Astrocyte (in vitro differentiated cells and primary cell): ENCODE results near the gene NHLRC2. TPM values are rescaled to one million over a fixed set of nuclear protein-coding genes. Genes with fewer than 3 reads are reported as not detected.
A peak's percentile ranks its signal among the peaks of the same experiment; 100 is the strongest.

ENCODE experiments used
- DNase-seq: peaks from one replicate; pipeline ENCODE4 v3.0.0-alpha.2; 2010; ENCODE audit warnings: low read depth
- FAIRE-seq: peaks from 2 replicates; lab custom pipeline; 2011; peaks lifted over from hg19 to GRCh38; lab: Jason Lieb, UNC
- H2AFZ ChIP-seq: 2 replicates; pipeline ENCODE4 v1.6.0; 2012; ENCODE audit warnings: low read depth, low read length, inconsistent platforms
- H3K27ac ChIP-seq: 2 replicates; pipeline ENCODE4 v1.5.1; 2011; ENCODE audit warnings: low read depth, low read length, inconsistent platforms
- H3K27me3 ChIP-seq: 2 replicates; pipeline ENCODE4 v1.6.0; 2011; ENCODE audit warnings: low read length, inconsistent platforms; ENCODE audit not compliant: insufficient read depth
- H3K36me3 ChIP-seq: 2 replicates; pipeline ENCODE4 v1.5.1; 2011; ENCODE audit warnings: low read length, inconsistent platforms; ENCODE audit not compliant: insufficient read depth
- H3K4me1 ChIP-seq: 2 replicates; pipeline ENCODE4 v1.5.1; 2011; ENCODE audit warnings: low read length, inconsistent platforms; ENCODE audit not compliant: insufficient read depth
- H3K4me2 ChIP-seq: 2 replicates; pipeline ENCODE4 v1.6.0; 2012; ENCODE audit warnings: low read length, inconsistent platforms
- H3K4me3 ChIP-seq: 2 replicates; pipeline ENCODE4 v1.5.1; 2011; ENCODE audit warnings: low read depth, mild to moderate bottlenecking, low read length, inconsistent platforms; ENCODE audit not compliant: insufficient read depth
- H3K79me2 ChIP-seq: 2 replicates; pipeline ENCODE4 v1.6.0; 2012; ENCODE audit warnings: mild to moderate bottlenecking, low read length, inconsistent platforms; ENCODE audit not compliant: insufficient read depth
- H3K9ac ChIP-seq: 2 replicates; pipeline ENCODE4 v1.6.0; 2012; ENCODE audit warnings: mild to moderate bottlenecking, low read length, inconsistent platforms
- H3K9me3 ChIP-seq: 2 replicates; pipeline ENCODE4 v1.5.1; 2012; ENCODE audit warnings: low read depth, mild to moderate bottlenecking, low read length, inconsistent platforms; ENCODE audit not compliant: insufficient read depth
- H4K20me1 ChIP-seq: 2 replicates; pipeline ENCODE4 v1.6.0; 2012; ENCODE audit warnings: low read length, inconsistent platforms; ENCODE audit not compliant: insufficient read depth
- H3K27ac Mint-ChIP-seq: one replicate; pipeline ENCODE4 v1.8.0; 2021; ENCODE audit warnings: mild to moderate bottlenecking, mixed read lengths; ENCODE audit not compliant: unreplicated experiment
- H3K27me3 Mint-ChIP-seq: one replicate; pipeline ENCODE4 v1.8.0; 2021; ENCODE audit warnings: low read depth, mixed read lengths; ENCODE audit not compliant: unreplicated experiment
- H3K36me3 Mint-ChIP-seq: one replicate; pipeline ENCODE4 v1.8.0; 2021; ENCODE audit warnings: low read depth, mixed read lengths; ENCODE audit not compliant: unreplicated experiment
- H3K4me1 Mint-ChIP-seq: one replicate; pipeline ENCODE4 v1.8.0; 2021; ENCODE audit warnings: low read depth, mixed read lengths; ENCODE audit not compliant: unreplicated experiment
- H3K4me3 Mint-ChIP-seq: one replicate; pipeline ENCODE4 v1.8.0; 2021; ENCODE audit warnings: mild to moderate bottlenecking, moderate library complexity, mixed read lengths; ENCODE audit not compliant: unreplicated experiment
- H3K9me3 Mint-ChIP-seq: one replicate; pipeline ENCODE4 v1.8.0; 2021; ENCODE audit warnings: mild to moderate bottlenecking, mixed read lengths; ENCODE audit not compliant: unreplicated experiment
- EZH2 ChIP-seq: IDR thresholded peaks from 2 replicates; pipeline ENCODE4 v1.6.1; 2012; ENCODE audit warnings: mild to moderate bottlenecking, low read length, inconsistent platforms; ENCODE audit not compliant: insufficient read depth
- total RNA-seq: library from RNA; stranded (reverse); gene quantifications from 2 replicates; pipeline ENCODE4 v1.2.1, GENCODE V29; 2021
- TF ChIP-seq, protein P1 (sequence below): IDR thresholded peaks from 2 replicates; pipeline ENCODE4 v1.5.1; 2011; ENCODE audit warnings: low read depth, mild to moderate bottlenecking, inconsistent platforms, low read length, moderate library complexity; ENCODE audit not compliant: insufficient read depth

Gene NHLRC2
- total RNA-seq, 1 donor from 2014 or later, result 16.9 TPM

DNA sequence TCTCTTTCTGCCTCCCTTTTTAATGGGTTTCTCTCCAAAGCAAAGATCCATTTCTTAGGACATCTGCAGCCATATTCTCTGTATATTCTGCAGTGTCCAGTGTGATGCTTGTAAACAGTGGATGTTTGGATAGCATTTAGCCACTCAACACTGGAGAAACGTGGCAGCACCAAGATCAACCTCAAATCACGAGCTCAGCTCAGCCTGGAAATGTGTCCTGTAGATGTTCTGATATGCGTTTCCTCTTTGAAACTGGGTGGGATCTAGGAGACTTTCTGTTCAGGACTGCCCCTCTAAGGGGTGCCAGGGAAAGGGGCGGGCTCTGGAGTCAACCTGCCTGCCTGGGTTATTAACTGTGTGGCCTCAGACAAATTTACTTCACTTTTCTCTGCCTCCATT is 91.2 kb downstream of the NHLRC2 start:
- H2AFZ ChIP-seq, result no peak overlapping the region

GRCh38 chr10:113947184-113948041 is 93.0 kb downstream of the NHLRC2 start:
- Mint-ChIP-seq H3K4me3 (no peak overlapping the region), H3K9me3 (no peaks in the 10 kb centered on the region), H3K36me3 (no peaks in the 10 kb centered on the region), H3K4me1 (peaks cover 17% of the 10 kb centered on the region), H3K27me3 (peaks cover 7% of the 10 kb centered on the region), H3K27ac (no peak overlapping the region)
- Histone ChIP-seq H3K9me3 (no peaks in the 10 kb centered on the region), H3K9ac (no peak overlapping the region), H3K4me2 (no peak overlapping the region), H3K79me2 (no peaks in the 10 kb centered on the region), H3K27me3 (no peaks in the 10 kb centered on the region), H4K20me1 (no peaks in the 10 kb centered on the region), H2AFZ (peak overlapping the region; percentile 53), H3K4me3 (no peak overlapping the region), H3K27ac (no peak overlapping the region), H3K4me1 (peaks cover 11% of the 10 kb centered on the region), H3K36me3 (no peaks in the 10 kb centered on the region)
- DNase-seq, result peak; percentile 30
- TF ChIP-seq, protein P1, sequence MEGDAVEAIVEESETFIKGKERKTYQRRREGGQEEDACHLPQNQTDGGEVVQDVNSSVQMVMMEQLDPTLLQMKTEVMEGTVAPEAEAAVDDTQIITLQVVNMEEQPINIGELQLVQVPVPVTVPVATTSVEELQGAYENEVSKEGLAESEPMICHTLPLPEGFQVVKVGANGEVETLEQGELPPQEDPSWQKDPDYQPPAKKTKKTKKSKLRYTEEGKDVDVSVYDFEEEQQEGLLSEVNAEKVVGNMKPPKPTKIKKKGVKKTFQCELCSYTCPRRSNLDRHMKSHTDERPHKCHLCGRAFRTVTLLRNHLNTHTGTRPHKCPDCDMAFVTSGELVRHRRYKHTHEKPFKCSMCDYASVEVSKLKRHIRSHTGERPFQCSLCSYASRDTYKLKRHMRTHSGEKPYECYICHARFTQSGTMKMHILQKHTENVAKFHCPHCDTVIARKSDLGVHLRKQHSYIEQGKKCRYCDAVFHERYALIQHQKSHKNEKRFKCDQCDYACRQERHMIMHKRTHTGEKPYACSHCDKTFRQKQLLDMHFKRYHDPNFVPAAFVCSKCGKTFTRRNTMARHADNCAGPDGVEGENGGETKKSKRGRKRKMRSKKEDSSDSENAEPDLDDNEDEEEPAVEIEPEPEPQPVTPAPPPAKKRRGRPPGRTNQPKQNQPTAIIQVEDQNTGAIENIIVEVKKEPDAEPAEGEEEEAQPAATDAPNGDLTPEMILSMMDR, result no peak
- TF ChIP-seq EZH2, result no peak
- no peak for FAIRE-seq

More for the DNA sequence above, 91.2 kb downstream of the NHLRC2 start:
- Histone ChIP-seq H3K27ac (no peak overlapping the region), H3K79me2 (no peaks in the 10 kb centered on the region), H3K9ac (no peak overlapping the region), H3K9me3 (no peaks in the 10 kb centered on the region), H3K4me3 (no peak overlapping the region), H3K4me1 (peaks cover 11% of the 10 kb centered on the region), H3K27me3 (no peaks in the 10 kb centered on the region), H4K20me1 (no peaks in the 10 kb centered on the region), H3K36me3 (no peaks in the 10 kb centered on the region), H3K4me2 (no peak overlapping the region)
- H3K36me3 Mint-ChIP-seq, result no peaks in the 10 kb centered on the region
- no peak overlapping the region for H3K27ac Mint-ChIP-seq
- H3K4me1 Mint-ChIP-seq, result peaks cover 17% of the 10 kb centered on the region
- H3K4me3 Mint-ChIP-seq, result no peak overlapping the region
- H3K9me3 Mint-ChIP-seq, result peaks cover 1% of the 10 kb centered on the region
- DNase-seq (no peak), FAIRE-seq (no peak)
- TF ChIP-seq, protein P1, result no peak
- no peak for TF ChIP-seq EZH2
- H3K27me3 Mint-ChIP-seq, result peaks cover 3% of the 10 kb centered on the region

- Mint-ChIP-seq H3K27ac (no peak overlapping the region), H3K36me3 (no peaks in the 10 kb centered on the region), H3K4me3 (no peak overlapping the region), H3K4me1 (peaks cover 17% of the 10 kb centered on the region), H3K27me3 (peaks cover 7% of the 10 kb centered on the region), H3K9me3 (no peaks in the 10 kb centered on the region)
- Histone ChIP-seq H3K4me3 (no peak overlapping the region), H2AFZ (peak overlapping the region; percentile 53), H4K20me1 (no peaks in the 10 kb centered on the region), H3K9ac (no peak overlapping the region), H3K4me2 (no peak overlapping the region), H3K9me3 (no peaks in the 10 kb centered on the region), H3K79me2 (no peaks in the 10 kb centered on the region), H3K4me1 (peaks cover 11% of the 10 kb centered on the region), H3K27ac (no peak overlapping the region), H3K27me3 (no peaks in the 10 kb centered on the region), H3K36me3 (no peaks in the 10 kb centered on the region)
- no peak for FAIRE-seq
- DNase-seq, result no peak
- TF ChIP-seq EZH2, result no peak
- TF ChIP-seq, protein P1, result no peak
Observed at GRCh38 chr10:113948048-113948447, 93.6 kb downstream of the NHLRC2 start.
